IPS DF 4.7 (cell line): ENCODE results near the gene PPP1R3D.

Experiments
- DNase-seq: peaks from one replicate; pipeline ENCODE4 v3.0.0-alpha.2; 2013; ENCODE audit warnings: low spot score; ENCODE audit errors: extremely low read depth

PPP1R3D gene

GRCh38 chr20:59948828-59949720 is 9.0 kb upstream of the PPP1R3D start:
- DNase-seq: no peak

- no peak for DNase-seq
These were observed 8.1 kb upstream of the PPP1R3D start for GRCh38 chr20:59948212-59948611.

- no peak for DNase-seq
These were observed 7.3 kb upstream of the PPP1R3D start for GRCh38 chr20:59947376-59947775.

GRCh38 chr20:59945731-59946130 is 5.6 kb upstream of the PPP1R3D start:
- DNase-seq: no peak

GRCh38 chr20:59945175-59945574 is 5.1 kb upstream of the PPP1R3D start:
- no peak for DNase-seq

GRCh38 chr20:59944726-59945125 is 4.6 kb upstream of the PPP1R3D start:
- no peak for DNase-seq

- DNase-seq: no peak
These were observed 2.1 kb upstream of the PPP1R3D start for GRCh38 chr20:59942245-59942644.

GRCh38 chr20:59940956-59941294 is 820 bp upstream of the PPP1R3D start:
- no peak for DNase-seq

GRCh38 chr20:59939879-59940128 is 301 bp downstream of the PPP1R3D start:
- DNase-seq: no peak

- no peak for DNase-seq
These were observed 840 bp downstream of the PPP1R3D start for GRCh38 chr20:59939052-59939878.

- no peak for DNase-seq
These were observed 1.4 kb downstream of the PPP1R3D start for GRCh38 chr20:59938696-59939051.

- DNase-seq: no peak
These were observed 1.9 kb downstream of the PPP1R3D start for GRCh38 chr20:59938221-59938620.

GRCh38 chr20:59937150-59937549 is 3.0 kb downstream of the PPP1R3D start:
- DNase-seq: no peak

- no peak for DNase-seq
These were observed 3.7 kb downstream of the PPP1R3D start for GRCh38 chr20:59936409-59936808.

- no peak for DNase-seq
These were observed 4.5 kb downstream of the PPP1R3D start for GRCh38 chr20:59935457-59936185.

- no peak for DNase-seq
These were observed 6.1 kb downstream of the PPP1R3D start for GRCh38 chr20:59933849-59934585.

GRCh38 chr20:59933296-59933848 is 6.7 kb downstream of the PPP1R3D start, which contains the start of gene SYCP2:
TSS of gene SYCP2 (minus strand) at chr20:59933637. CDS start at chr20:59922413, 11,224 bp downstream.
- DNase-seq: no peak

GRCh38 chr20:59932616-59933295 is 7.3 kb downstream of the PPP1R3D start:
- no peak for DNase-seq

GRCh38 chr20:59931511-59932312 is 8.4 kb downstream of the PPP1R3D start:
- DNase-seq: no peak

- DNase-seq: no peak
These were observed 14.2 kb downstream of the PPP1R3D start for GRCh38 chr20:59925899-59926298.
